Measurements from ENCODE around the gene DMAC2.

DNA sequence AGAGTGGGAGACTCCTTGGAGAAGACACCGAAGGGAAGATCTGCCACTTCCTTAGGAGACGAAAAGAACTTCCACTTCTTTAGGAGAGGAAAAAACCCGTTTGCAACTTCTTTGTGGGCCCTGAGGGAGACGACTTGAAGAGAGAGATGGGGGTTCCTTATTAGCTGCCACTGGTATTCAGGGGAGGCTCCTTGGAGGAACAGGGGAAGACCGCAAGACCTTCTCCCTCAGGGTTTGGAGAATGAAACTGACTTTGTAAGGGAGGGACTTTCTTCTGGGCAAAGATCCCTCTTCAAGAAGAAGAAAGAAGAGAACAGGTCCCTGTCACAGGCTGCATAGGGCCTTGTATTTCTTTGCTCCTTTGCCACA lies 41.7 kb downstream of the DMAC2 start:
- TF ChIP-seq ELF4 (CRISPR knock-in tag; IDR thresholded peaks at IDR 0.05; ENCODE audit: low read depth) (no peak), FOXK1 (CRISPR knock-in tag; IDR thresholded peaks at IDR 0.05) (no peak), ZNF423 (CRISPR knock-in tag; IDR thresholded peaks at IDR 0.05) (no peak), NR1H2 (CRISPR knock-in tag; IDR thresholded peaks at IDR 0.05) (no peak), ZNF121 (CRISPR knock-in tag; IDR thresholded peaks at IDR 0.05) (no peak), MXD4 (CRISPR knock-in tag; IDR thresholded peaks at IDR 0.05; ENCODE audit: borderline replicate concordance) (no peak), NFE2L1 (CRISPR knock-in tag; IDR thresholded peaks at IDR 0.05) (no peak)
- TF ChIP-seq, protein P1, sequence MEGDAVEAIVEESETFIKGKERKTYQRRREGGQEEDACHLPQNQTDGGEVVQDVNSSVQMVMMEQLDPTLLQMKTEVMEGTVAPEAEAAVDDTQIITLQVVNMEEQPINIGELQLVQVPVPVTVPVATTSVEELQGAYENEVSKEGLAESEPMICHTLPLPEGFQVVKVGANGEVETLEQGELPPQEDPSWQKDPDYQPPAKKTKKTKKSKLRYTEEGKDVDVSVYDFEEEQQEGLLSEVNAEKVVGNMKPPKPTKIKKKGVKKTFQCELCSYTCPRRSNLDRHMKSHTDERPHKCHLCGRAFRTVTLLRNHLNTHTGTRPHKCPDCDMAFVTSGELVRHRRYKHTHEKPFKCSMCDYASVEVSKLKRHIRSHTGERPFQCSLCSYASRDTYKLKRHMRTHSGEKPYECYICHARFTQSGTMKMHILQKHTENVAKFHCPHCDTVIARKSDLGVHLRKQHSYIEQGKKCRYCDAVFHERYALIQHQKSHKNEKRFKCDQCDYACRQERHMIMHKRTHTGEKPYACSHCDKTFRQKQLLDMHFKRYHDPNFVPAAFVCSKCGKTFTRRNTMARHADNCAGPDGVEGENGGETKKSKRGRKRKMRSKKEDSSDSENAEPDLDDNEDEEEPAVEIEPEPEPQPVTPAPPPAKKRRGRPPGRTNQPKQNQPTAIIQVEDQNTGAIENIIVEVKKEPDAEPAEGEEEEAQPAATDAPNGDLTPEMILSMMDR (IDR thresholded peaks at IDR 0.05): no peak
- TF ChIP-seq, protein P2, sequence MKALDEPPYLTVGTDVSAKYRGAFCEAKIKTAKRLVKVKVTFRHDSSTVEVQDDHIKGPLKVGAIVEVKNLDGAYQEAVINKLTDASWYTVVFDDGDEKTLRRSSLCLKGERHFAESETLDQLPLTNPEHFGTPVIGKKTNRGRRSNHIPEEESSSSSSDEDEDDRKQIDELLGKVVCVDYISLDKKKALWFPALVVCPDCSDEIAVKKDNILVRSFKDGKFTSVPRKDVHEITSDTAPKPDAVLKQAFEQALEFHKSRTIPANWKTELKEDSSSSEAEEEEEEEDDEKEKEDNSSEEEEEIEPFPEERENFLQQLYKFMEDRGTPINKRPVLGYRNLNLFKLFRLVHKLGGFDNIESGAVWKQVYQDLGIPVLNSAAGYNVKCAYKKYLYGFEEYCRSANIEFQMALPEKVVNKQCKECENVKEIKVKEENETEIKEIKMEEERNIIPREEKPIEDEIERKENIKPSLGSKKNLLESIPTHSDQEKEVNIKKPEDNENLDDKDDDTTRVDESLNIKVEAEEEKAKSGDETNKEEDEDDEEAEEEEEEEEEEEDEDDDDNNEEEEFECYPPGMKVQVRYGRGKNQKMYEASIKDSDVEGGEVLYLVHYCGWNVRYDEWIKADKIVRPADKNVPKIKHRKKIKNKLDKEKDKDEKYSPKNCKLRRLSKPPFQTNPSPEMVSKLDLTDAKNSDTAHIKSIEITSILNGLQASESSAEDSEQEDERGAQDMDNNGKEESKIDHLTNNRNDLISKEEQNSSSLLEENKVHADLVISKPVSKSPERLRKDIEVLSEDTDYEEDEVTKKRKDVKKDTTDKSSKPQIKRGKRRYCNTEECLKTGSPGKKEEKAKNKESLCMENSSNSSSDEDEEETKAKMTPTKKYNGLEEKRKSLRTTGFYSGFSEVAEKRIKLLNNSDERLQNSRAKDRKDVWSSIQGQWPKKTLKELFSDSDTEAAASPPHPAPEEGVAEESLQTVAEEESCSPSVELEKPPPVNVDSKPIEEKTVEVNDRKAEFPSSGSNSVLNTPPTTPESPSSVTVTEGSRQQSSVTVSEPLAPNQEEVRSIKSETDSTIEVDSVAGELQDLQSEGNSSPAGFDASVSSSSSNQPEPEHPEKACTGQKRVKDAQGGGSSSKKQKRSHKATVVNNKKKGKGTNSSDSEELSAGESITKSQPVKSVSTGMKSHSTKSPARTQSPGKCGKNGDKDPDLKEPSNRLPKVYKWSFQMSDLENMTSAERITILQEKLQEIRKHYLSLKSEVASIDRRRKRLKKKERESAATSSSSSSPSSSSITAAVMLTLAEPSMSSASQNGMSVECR (CRISPR knock-in tag; IDR thresholded peaks at IDR 0.05; ENCODE audit: borderline replicate concordance): no peak
- TF ChIP-seq, protein P3, sequence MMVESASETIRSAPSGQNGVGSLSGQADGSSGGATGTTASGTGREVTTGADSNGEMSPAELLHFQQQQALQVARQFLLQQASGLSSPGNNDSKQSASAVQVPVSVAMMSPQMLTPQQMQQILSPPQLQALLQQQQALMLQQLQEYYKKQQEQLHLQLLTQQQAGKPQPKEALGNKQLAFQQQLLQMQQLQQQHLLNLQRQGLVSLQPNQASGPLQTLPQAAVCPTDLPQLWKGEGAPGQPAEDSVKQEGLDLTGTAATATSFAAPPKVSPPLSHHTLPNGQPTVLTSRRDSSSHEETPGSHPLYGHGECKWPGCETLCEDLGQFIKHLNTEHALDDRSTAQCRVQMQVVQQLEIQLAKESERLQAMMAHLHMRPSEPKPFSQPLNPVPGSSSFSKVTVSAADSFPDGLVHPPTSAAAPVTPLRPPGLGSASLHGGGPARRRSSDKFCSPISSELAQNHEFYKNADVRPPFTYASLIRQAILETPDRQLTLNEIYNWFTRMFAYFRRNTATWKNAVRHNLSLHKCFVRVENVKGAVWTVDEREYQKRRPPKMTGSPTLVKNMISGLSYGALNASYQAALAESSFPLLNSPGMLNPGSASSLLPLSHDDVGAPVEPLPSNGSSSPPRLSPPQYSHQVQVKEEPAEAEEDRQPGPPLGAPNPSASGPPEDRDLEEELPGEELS (CRISPR knock-in tag; IDR thresholded peaks at IDR 0.05): no peak
- TF ChIP-seq, protein P4, sequence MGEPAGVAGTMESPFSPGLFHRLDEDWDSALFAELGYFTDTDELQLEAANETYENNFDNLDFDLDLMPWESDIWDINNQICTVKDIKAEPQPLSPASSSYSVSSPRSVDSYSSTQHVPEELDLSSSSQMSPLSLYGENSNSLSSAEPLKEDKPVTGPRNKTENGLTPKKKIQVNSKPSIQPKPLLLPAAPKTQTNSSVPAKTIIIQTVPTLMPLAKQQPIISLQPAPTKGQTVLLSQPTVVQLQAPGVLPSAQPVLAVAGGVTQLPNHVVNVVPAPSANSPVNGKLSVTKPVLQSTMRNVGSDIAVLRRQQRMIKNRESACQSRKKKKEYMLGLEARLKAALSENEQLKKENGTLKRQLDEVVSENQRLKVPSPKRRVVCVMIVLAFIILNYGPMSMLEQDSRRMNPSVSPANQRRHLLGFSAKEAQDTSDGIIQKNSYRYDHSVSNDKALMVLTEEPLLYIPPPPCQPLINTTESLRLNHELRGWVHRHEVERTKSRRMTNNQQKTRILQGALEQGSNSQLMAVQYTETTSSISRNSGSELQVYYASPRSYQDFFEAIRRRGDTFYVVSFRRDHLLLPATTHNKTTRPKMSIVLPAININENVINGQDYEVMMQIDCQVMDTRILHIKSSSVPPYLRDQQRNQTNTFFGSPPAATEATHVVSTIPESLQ (CRISPR knock-in tag; IDR thresholded peaks at IDR 0.05): no peak
